Esophagus mucosa (tissue), 1 donor: ENCODE measurements around the gene PISD. TPM values are rescaled to one million over a fixed set of nuclear protein-coding genes. Genes with fewer than 3 reads are reported as not detected.

Experiments used
- ATAC-seq: fragments of 200-7000 bp; cut with Tn5 transposase; one replicate; pipeline ENCODE4 v1.9.1; 2020
- total RNA-seq: library from RNA; stranded (reverse); gene quantifications from one replicate; pipeline ENCODE4 v1.2.4, GENCODE V29; 2023
- donor health status: DM: yes; HTN: yes; CAD: no.

The PISD gene
- total RNA-seq, 1 donor from 2014 or later: 20.2 TPM

DNA sequence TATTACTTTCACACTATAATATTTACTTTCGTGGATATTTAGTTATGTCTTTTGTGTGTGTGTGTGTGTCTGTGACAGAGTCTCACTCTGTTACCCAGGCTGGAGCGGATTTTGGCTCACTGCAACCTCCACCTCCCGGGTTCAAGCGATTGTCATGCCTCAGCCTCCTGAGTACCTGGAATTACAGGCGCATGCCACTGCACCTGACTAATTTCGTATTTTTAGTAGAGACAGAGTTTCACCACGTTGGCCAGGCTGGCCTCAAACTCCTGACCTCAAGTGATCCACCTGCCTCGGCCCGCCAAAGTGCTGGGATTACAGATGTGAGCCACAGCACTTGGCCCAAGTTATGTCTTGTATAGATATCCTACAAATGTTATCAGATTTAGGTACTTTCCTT, 9.9 kb downstream of the PISD start:
- ATAC-seq: no peak

DNA sequence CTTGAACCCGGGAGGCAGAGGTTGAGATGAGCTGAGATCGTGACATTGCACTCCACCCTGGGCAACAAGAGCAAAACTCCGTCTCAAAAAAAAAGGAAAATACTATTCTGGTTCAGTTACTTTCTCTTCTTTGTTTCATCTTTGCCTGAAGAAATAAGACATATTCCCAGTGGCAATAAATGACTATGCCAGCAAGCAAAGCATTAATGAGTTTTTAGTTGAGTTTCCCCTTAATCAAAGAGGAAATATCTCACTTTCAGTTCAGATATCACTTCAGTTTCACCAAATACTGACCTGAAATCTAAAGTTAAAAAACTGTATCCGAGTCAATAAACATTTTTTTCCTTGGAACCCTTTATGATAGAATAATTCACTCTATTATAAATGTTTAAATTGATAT, 10.4 kb downstream of the PISD start:
- no peak for ATAC-seq

GRCh38 chr22:31650391-31650790, 11.6 kb downstream of the PISD start:
- ATAC-seq: no peak

DNA sequence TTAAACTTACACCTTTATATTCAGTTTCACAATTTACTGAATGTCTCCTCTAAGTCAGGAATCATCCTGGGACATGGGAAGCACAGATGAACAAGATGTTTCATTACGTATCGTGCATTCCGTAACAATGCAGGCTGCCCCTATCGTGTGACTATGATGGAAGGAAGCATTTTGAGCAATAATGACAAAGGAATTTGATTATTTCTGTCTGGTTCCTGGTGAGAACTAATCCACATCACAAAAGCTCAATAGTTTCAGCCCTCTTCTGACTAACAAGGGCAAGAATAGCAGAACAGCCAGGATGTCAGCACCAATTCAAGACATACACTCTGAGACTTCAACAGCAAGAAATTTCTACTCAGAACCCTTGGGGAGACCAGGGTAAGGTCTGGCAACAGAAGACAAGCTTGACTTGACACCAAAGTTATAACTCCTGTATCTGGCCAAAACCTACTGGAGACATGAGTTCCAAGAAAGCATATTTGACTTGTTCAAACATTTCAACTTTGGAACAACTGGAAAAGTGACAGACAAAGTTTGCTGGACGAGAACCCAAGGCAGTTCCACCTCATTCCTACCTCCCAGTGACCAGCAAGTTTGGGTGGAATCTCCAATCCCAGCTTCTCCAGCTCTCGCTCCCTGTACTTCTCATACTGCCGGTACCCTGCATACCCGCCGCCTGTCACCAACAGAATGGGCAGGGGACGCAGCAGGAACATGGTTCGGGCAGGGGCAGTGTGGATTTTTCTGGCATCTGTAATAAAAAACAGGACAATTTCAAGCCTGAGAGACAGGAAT, 14.3 kb downstream of the PISD start:
- peak; percentile 37 for ATAC-seq

DNA sequence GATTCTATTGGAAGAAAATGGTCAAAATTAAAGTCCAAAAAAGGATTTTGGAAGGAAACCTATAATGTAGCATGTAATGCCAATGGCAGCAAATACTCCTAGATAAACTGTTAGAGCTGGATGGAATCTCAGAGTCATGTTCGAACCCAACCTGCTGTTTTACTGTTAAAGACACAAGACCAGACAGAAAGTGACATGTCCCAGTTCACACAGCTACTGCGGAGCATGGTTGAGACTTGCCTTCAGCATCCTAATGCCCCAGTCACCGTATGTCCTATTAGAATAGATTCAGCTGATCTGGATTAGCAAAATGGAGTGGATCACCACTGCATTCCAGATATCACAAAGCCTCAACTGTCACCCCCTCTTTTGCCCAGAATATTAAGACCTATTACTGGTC, 14.9 kb downstream of the PISD start:
- ATAC-seq: peak; percentile 37

DNA sequence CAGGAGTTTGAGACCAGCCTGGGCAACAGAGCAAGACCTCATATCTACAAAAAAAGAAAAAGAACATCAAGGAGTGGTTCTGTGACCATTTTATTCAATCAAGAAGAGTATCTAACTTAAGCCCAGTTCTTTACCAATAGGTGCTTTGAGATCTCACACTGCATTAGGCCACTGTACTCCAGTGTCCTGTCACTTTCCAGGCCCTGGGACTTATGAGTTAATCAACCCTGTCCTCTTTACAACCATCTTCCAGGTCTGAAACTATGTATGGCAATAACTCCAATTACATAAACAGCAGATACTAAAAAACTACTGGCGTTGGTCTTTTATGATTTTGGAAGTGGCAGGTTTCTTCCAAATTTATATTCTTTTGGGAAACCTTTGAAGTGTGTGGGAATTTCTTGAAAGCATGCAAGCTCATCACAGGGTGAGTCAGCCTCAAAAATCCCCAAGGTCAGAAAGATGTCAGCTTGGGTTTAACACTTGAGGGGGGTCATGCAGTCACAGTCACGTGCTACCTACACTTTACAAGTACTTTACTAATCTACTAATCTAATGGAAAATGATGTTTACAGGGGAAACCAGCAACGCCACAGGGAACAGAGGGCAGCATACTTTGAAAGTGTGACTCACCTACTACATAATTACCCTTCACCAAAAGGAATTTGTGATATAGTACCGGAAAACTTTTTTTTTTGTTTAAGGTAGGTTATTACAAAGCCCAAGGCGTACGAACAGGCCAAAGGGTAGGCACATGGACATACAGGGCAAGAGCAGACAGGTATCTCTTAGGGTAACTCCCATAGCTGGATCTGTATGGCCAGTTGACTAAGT, 15.6 kb downstream of the PISD start:
- peak; percentile 86 for ATAC-seq

GRCh38 chr22:31639436-31640039, 22.5 kb downstream of the PISD start:
- peak; percentile 32 for ATAC-seq

DNA sequence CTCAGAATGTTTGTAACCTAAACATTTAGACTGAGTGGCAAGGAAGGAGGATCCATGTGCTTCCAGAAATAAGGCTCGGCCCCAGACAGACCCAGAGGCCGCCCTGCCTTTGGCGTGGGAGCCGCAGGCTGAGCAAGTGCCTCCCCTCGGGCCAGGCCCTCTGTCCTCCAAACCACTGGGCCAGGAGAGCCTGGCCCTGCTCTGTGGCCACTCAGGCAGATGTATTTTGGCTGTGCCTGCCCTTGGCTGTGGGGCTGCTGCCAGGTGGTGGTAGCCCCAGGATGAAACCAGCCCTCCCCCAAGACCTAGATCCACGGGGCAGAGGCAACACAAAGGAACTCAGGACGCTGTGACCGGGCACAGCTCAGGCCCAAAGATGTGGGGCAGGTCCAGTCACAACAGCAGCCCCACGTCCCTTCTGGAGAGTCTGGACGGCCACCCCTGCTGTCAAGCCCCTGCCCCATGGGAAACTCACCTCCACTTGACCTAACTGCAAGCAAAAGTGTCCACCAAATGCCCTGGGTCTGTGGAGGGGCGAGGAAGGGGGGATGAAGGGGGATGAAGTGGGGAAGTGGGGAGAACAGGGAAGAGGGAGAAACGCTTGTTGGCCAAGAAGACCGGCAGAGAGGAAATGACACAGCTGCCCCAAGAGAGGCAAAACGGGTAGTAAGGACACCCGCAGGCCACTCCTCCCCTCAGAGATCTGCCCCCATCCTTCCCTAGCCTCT, 24.0 kb downstream of the PISD start:
- peak; percentile 28 for ATAC-seq

DNA sequence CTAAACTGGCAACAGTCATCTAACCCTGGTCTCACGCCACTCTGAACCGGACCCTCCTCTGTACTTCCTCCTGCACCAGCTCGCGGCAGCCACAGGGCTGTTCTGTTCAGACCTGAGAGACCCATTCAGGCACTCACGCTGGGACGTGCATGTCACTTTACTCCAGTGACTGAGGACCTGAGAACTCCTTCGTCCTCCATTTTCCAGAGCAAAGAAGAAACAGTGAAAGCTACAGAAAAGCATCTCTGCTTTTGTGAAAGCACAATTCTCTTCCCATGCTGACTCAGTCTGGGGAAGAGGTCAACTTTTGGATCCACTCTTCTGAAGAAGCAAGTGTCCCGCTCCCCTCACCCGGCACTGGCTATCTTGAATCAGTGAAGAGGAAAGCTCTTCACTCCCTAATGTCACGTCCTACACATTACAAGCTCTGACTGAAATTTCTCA, 24.5 kb downstream of the PISD start:
- ATAC-seq: no peak

- ATAC-seq: peak; percentile 5
Observed at GRCh38 chr22:31635638-31636306, 26.2 kb downstream of the PISD start.

GRCh38 chr22:31631436-31631835, 30.6 kb downstream of the PISD start:
- ATAC-seq: no peak

DNA sequence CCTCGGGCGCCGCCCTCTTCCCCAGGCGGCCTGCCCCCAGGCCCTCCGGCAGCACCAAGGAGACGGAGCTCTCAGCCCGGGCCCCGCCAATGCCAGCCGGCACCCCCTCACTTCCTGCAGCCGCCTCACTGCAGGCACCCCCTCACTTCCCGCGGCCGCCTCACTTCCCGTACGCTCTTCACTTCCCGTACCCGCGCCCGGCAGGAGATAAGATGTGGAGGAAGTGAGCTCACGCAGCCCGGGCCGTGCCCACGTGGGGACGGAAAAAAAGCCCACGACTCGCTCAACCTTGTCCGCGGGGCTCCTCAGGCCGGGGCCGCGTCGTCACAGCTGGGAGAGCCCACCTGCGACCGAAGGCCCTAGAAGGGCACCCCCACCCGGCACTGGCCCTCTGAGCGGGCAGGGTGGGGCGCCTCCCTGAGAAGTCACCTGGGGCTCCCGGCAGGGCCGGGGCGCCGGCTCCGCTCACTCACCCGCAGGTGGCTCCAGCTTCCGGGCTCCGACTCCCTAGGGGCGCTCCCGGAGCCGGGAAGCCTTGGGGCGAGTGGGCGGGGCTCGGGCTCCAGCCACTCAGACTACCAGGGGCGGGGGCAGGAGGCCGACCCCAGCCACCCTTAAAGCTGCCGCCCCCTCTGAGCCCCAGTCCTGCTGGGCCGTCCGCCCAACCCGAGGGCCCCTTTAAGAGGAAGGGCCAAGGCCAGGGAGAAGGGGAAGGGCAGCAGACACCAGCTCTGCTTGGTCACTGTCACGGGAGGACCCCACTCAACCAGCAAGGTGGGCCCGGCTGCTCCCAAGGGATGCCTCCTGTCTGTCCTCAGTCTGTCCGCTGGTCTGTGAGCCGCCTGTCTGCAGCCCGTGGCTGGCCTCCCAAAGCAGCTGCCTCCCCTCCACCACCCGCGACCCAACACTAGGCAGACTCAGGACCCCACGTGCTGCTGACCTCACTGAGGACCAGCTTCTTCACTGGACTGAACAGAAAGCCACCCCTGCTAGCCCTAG, 31.4 kb downstream of the PISD start:
- peak; percentile 73 for ATAC-seq

DNA sequence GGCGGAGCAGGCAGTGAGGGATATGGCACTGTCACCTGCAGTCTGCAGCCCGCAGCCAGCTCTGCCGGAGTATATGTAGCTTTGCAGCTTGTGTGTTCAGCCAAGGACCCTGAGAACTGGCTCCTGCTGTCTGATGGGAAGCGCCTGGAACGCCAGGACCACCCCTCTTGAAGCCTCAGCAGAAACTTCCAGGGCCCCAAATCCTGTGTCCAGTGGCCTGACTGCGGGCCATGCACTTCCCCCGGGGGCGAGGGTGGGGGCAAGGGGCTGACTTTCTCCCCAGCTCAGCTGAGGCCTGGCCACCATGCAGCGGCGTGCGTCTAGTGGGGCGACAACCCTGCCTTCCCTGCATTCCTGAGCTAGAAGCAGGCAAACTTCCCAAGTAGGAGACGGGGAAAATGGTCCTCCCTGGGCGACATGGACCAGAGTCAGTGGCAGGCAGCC, 32.3 kb downstream of the PISD start:
- no peak for ATAC-seq

DNA sequence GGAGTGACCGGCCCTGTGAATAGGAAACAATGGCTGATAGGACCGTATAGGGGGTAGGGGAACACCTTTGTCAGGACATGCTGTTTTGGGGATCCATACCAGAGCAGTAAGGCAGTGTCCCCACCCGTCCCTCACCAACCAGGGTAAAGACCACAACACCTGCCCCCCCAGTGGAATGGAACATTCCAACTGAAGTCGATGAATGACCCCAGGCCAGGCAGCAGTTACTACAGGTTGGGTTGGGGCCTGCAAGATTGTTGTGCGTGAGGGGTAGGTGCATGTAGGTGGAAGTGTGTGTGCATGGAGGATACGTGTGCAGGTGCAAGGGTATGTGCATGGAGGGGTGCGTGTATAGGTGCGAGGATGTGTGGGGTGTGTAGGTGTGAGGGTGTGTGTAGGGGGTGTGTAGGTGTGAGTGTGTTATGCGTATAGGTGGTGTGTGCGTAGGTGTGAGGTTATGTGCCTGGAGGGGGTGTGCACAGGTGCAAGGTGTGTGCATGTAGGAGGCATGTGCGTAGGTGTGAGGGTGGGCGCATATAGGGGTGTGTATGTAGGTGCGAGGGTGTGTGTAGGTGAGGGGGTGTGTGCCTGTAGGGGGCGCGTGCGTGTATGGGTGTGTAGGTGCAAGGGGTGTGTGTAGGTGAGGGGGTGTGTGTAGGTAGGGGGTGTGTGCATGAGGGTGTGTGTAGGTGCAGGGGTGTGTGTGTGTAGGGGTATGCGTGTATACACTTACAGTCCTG, 32.9 kb downstream of the PISD start:
- ATAC-seq: no peak

DNA sequence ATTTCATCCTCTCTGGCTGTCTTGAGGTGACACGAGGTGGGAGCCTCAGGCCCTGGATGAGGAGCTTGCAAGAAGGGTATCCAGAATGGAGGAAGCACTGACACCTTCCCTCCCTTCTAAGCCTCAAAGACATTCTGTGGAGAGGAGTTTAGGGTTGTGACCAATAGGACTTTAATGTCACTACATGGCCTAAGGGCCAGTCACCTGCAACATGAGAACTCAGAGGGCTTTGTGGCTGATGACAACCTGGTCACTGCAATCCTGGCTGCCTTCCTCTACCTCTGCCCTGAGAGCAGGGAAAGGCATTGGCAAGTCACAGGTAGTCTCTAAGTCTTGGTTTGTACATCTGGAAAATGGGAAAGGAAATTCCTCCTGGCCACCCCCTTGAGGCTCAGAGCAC, 33.7 kb downstream of the PISD start:
- no peak for ATAC-seq

GRCh38 chr22:31627223-31627731, 34.7 kb downstream of the PISD start:
- ATAC-seq: no peak

DNA sequence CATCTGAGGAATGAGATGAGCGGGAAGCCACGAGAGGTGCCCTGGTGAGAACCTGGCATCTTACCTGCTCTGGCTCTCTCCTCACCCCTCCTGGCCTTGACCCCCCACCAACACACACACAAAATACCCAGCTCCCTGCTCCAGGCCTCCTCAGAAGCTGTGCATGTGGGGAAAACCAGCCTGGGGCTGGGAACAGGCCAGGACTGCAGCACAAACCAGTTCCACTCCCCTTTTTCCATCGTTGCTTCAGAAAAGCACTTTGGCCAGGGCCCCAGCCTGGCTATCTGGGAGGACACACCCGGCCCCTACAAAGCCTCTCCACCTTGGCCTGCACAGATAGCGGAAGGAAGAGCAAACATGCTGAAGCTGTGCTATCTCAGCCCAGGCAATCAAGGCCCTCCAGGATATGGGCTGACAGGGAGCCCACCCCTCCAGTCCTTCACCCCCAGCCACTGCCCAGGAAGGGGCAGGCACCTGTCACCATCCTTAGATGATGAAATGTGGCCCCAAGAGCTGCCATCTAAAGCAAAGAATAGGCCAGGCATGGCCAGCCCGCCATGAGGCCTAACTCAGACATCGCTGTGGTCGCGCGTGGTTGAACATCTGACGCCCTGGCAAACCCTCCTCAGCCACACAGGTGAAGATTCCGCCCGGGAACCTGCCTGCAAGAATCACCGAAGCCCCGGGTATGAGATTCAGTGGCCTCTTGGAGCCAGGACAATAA, 35.4 kb downstream of the PISD start:
- no peak for ATAC-seq

GRCh38 chr22:31625661-31626426, 36.2 kb downstream of the PISD start:
- ATAC-seq: peak; percentile 8
